BE2C (cell line): Measurements from ENCODE around the gene STX2.
"Not testable (repeated sequence)": the region's sequence is repeated elsewhere in the genome, so short reads cannot be mapped to it uniquely, and the experiment has no call there.

Experiments used
- DNase-seq: peaks from one replicate; pipeline ENCODE4 v3.0.0-alpha.2; 2020
- H3K27me3 ChIP-seq: fragments of 250-450 bp; sonication (Bioruptor Pico); 2 replicates; pipeline ENCODE4 v1.5.1; 2020; ENCODE audit warnings: mild to moderate bottlenecking
- H3K36me3 ChIP-seq: fragments of 250-450 bp; sonication (Bioruptor Pico); 2 replicates; pipeline ENCODE4 v1.5.1; 2020; ENCODE audit warnings: mild to moderate bottlenecking
- H3K4me1 ChIP-seq: fragments of 250-450 bp; sonication (Bioruptor Pico); 2 replicates; pipeline ENCODE4 v1.5.1; 2020
- H3K4me3 ChIP-seq: 2 replicates; pipeline ENCODE4 v1.5.1; 2011; ENCODE audit warnings: low read depth, low read length
- H3K9me3 ChIP-seq: fragments of 250-450 bp; sonication (Bioruptor Pico); 2 replicates; pipeline ENCODE4 v1.5.1; 2020
- TF ChIP-seq, protein P1 (sequence below): IDR thresholded peaks from 2 replicates; pipeline ENCODE4 v1.5.1; 2012; ENCODE audit warnings: mild to moderate bottlenecking, low read depth, low read length

Gene STX2

DNA sequence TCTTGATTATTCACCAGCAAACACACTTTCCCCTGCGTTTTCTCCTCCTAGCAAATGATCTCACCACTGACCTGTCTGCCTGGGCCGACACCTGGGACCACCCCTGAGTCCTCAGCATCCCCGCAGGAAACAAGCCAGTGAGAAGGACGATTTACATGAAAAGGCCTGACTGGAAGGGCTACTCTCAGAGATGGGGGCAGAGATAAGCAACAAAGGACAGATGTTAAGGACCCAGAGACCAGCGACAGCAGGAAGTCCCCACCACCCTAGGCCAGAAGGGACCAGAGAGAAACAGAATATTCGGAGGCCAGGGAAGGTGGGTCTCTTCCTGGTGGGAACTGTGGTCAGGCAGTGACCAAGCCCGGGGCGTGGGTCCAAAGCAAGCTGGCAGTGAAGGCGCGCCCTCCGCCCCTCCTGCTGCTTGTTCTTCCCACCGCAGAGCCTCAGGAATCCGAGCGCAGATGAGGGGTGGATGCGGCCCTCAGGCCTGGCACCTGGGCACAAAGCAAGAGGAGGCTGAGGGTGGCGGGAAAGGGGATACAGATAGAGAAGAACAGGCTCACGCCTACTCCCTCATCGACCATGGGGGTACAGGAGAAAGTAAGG is 55.8 kb downstream of the STX2 start:
- peaks cover 4% of the 10 kb centered on the region; the same call in 1 of the 2 replicates for H3K36me3 ChIP-seq
- H3K4me1 ChIP-seq, result no peaks in the 10 kb centered on the region
- no peak for DNase-seq
- TF ChIP-seq, protein P1, sequence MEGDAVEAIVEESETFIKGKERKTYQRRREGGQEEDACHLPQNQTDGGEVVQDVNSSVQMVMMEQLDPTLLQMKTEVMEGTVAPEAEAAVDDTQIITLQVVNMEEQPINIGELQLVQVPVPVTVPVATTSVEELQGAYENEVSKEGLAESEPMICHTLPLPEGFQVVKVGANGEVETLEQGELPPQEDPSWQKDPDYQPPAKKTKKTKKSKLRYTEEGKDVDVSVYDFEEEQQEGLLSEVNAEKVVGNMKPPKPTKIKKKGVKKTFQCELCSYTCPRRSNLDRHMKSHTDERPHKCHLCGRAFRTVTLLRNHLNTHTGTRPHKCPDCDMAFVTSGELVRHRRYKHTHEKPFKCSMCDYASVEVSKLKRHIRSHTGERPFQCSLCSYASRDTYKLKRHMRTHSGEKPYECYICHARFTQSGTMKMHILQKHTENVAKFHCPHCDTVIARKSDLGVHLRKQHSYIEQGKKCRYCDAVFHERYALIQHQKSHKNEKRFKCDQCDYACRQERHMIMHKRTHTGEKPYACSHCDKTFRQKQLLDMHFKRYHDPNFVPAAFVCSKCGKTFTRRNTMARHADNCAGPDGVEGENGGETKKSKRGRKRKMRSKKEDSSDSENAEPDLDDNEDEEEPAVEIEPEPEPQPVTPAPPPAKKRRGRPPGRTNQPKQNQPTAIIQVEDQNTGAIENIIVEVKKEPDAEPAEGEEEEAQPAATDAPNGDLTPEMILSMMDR, result no peak
- H3K9me3 ChIP-seq, result no peaks in the 10 kb centered on the region
- H3K27me3 ChIP-seq, result no peaks in the 10 kb centered on the region
- H3K4me3 ChIP-seq, result no peak overlapping the region

DNA sequence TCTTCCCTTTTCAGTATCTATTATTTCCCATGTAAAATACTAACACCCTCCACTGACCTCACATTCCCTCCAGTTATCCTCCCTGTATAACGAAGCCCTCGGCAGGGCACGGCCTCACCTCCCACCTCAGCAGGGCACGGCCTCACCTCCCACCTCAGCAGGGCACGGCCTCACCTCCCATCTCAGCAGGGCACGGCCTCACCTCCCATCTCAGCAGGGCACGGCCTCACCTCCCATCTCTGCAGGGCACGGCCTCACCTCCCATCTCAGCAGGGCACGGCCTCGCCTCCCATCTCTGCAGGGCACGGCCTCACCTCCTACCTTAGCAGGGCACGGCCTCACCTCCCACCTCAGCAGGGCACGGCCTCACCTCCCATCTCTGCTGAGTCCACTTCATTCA is 56.8 kb downstream of the STX2 start:
- not testable (repeated sequence) for H3K4me1 ChIP-seq, H3K36me3 ChIP-seq, H3K9me3 ChIP-seq, H3K27me3 ChIP-seq, DNase-seq, H3K4me3 ChIP-seq

GRCh38 chr12:130780880-130781575 is 58.0 kb downstream of the STX2 start:
- H3K4me1 ChIP-seq, result no peaks in the 10 kb centered on the region; the same call in 1 of the 2 replicates
- no peak overlapping the region for H3K4me3 ChIP-seq
- H3K36me3 ChIP-seq, result peaks cover 4% of the 10 kb centered on the region; the same call in 1 of the 2 replicates
- TF ChIP-seq, protein P1, result no peak
- no peaks in the 10 kb centered on the region for H3K9me3 ChIP-seq
- no peaks in the 10 kb centered on the region for H3K27me3 ChIP-seq
- no peak for DNase-seq

DNA sequence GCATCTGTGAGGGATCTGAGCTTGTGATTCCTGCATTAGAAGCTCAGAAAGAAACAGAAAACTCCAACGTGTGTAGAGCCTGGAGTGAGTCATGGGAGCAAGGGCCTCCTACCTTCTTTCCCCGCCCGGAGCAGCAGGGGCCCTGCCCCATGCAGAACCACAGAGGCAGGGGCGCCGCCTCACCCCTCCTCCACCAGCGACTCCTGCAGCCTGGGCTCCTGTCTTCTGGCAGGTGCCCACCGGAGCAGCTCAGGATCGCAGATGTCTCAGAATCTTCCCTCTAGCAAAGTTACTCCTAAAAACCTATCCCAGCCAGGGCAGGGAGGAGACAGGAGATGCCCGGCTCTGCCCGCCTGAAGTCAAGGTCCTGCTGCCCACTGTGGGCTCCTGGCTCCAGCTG is 58.7 kb downstream of the STX2 start:
- Histone ChIP-seq H3K27me3 (no peaks in the 10 kb centered on the region), H3K4me1 (no peaks in the 10 kb centered on the region; the same call in 1 of the 2 replicates), H3K4me3 (no peak overlapping the region), H3K36me3 (peaks cover 4% of the 10 kb centered on the region; the same call in 1 of the 2 replicates), H3K9me3 (no peaks in the 10 kb centered on the region)
- DNase-seq, result no peak
- TF ChIP-seq, protein P1, result no peak

GRCh38 chr12:130778776-130779175 is 60.3 kb downstream of the STX2 start:
- Histone ChIP-seq H3K36me3 (peaks cover 4% of the 10 kb centered on the region; the same call in 1 of the 2 replicates), H3K4me1 (no peaks in the 10 kb centered on the region; the same call in 1 of the 2 replicates), H3K9me3 (no peaks in the 10 kb centered on the region), H3K4me3 (no peak overlapping the region), H3K27me3 (no peaks in the 10 kb centered on the region)
- TF ChIP-seq, protein P1, result no peak
- DNase-seq, result no peak

GRCh38 chr12:130776857-130777339 is 62.2 kb downstream of the STX2 start:
- Histone ChIP-seq H3K9me3 (no peaks in the 10 kb centered on the region), H3K36me3 (no peaks in the 10 kb centered on the region), H3K27me3 (no peaks in the 10 kb centered on the region), H3K4me1 (no peaks in the 10 kb centered on the region; the same call in 1 of the 2 replicates), H3K4me3 (no peak overlapping the region)
- TF ChIP-seq, protein P1, result no peak
- no peak for DNase-seq
